A673 (cell line): ENCODE results near the gene DUSP8.

Experiments
- EZH2 ChIP-seq: fragments of 200-600 bp; sonication (generic); IDR thresholded peaks from 2 replicates; pipeline ENCODE4 v1.6.1; 2017; ENCODE audit warnings: borderline replicate concordance, low read depth, mild to moderate bottlenecking, mixed read lengths, antibody characterized with exemption, low read length; ENCODE audit not compliant: poor library complexity, severe bottlenecking
- TF ChIP-seq, protein P1 (sequence below): fragments of 300-800, 200-600 bp; sonication (generic); conservative IDR thresholded peaks from 2 replicates; pipeline ENCODE4 v1.5.1; 2017; ENCODE audit warnings: low read depth, mild to moderate bottlenecking, antibody characterized with exemption, low read length, moderate library complexity, mixed read lengths

DNA sequence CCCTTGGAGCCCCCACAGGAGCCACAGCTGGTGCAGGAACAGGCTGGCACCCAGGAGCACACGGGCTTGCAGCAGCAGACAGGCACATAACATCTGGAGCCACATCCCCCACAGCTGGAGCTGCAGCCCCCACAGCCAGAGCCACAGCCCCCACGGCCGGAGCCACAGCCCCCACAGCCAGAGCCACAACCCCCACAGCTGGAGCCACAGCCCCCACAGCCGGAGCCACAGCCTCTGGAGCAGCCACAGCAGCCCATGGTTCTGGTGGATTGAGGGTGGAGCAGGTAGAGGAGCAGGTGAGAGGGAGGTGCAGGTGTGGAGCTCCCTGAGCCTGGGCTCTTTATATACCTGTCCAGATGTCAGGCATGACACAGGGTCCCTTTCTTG is 25.9 kb upstream of the DUSP8 start, which contains the start of gene KRTAP5-2:
- TF ChIP-seq, protein P1, sequence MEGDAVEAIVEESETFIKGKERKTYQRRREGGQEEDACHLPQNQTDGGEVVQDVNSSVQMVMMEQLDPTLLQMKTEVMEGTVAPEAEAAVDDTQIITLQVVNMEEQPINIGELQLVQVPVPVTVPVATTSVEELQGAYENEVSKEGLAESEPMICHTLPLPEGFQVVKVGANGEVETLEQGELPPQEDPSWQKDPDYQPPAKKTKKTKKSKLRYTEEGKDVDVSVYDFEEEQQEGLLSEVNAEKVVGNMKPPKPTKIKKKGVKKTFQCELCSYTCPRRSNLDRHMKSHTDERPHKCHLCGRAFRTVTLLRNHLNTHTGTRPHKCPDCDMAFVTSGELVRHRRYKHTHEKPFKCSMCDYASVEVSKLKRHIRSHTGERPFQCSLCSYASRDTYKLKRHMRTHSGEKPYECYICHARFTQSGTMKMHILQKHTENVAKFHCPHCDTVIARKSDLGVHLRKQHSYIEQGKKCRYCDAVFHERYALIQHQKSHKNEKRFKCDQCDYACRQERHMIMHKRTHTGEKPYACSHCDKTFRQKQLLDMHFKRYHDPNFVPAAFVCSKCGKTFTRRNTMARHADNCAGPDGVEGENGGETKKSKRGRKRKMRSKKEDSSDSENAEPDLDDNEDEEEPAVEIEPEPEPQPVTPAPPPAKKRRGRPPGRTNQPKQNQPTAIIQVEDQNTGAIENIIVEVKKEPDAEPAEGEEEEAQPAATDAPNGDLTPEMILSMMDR = no peak
- TF ChIP-seq EZH2 = no peak
